Activated CD4-positive, alpha-beta memory T cell treated with anti-CD3 and anti-CD28 coated beads for 36 hours (primary cell): ENCODE data around the gene NCKAP5. TPM values are rescaled to one million over a fixed set of nuclear protein-coding genes. Genes with fewer than 3 reads are reported as not detected.

Source experiments
- CTCF ChIA-PET: fragments of 350-600 bp; sonication (Branson Sonifier 250); formaldehyde crosslinking; loops from one replicate; lab custom pipeline; 2021; ENCODE audit warnings: antibody characterized with exemption, inconsistent platforms; lab: Charles Lee
- POLR2A ChIA-PET: fragments of 350-600 bp; sonication (Branson Sonifier 250); formaldehyde crosslinking; loops from one replicate; lab custom pipeline; 2021; ENCODE audit warnings: antibody characterized with exemption; lab: Charles Lee
- DNase-seq: peaks from one replicate; pipeline ENCODE4 v3.0.0-alpha.2; 2020
- H3K27ac Mint-ChIP-seq: one replicate; pipeline ENCODE4 v1.8.0; 2021; ENCODE audit warnings: mixed read lengths
- H3K27me3 Mint-ChIP-seq: one replicate; pipeline ENCODE4 v1.8.0; 2021; ENCODE audit warnings: mixed read lengths
- H3K36me3 Mint-ChIP-seq: one replicate; pipeline ENCODE4 v1.8.0; 2021; ENCODE audit warnings: mixed read lengths
- H3K4me1 Mint-ChIP-seq: one replicate; pipeline ENCODE4 v1.8.0; 2021; ENCODE audit warnings: low read depth, mixed read lengths
- H3K4me3 Mint-ChIP-seq: one replicate; pipeline ENCODE4 v1.8.0; 2021; ENCODE audit warnings: mild to moderate bottlenecking, mixed read lengths
- H3K9me3 Mint-ChIP-seq: one replicate; pipeline ENCODE4 v1.8.0; 2021; ENCODE audit warnings: mixed read lengths
- intact Hi-C: fragments of 100-400 bp; cut with micrococcal nuclease; formaldehyde crosslinking; loops from one replicate; pipeline ENCODE4 v1.15.1; 2023
- total RNA-seq, 2 experiments: library from RNA; stranded (reverse); gene quantifications; one replicate each; pipeline ENCODE4 v1.2.3, GENCODE V29; 2021

NCKAP5 gene
- total RNA-seq, 2 experiments from 2014 or later: not detected

- CTCF ChIA-PET: no interaction called here
- Mint-ChIP-seq H3K36me3 (no peaks in the 10 kb centered on the region), H3K27me3 (no peaks in the 10 kb centered on the region), H3K27ac (no peak overlapping the region), H3K9me3 (no peaks in the 10 kb centered on the region), H3K4me3 (no peak overlapping the region), H3K4me1 (no peaks in the 10 kb centered on the region)
- intact Hi-C loops: no loop called here
- POLR2A ChIA-PET: no interaction called here
- DNase-seq: no peak
These were observed 810.6 kb downstream of the NCKAP5 start for GRCh38 chr2:132757676-132758075.

DNA sequence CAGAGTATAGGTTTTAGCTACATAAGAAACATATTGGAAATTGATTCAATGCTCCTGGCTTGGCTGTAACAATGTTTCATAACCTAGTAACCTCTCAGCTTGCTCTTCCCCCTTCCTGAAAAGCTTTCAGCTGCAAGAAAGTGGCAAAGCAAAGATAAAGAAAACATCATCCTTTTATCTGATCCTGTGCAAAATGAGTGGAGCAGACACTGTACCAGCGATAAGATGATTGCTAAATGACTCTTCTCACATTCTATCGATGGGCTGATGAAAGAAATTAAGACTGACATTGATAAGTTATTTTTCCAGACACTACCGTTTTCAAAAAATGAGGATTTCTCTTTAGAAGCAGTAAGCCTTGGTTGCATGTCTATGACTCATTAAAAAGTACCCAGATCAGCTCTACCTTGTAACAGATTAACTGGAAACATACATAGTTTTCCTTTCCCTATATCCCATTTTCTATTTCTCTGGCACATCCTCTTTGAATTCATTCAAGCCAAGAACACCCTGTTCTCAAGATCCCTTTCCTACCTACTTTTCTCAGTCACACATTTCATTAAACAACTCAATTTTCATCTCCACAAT, 811.2 kb downstream of the NCKAP5 start:
- CTCF ChIA-PET: no interaction called here
- H3K9me3 Mint-ChIP-seq: no peaks in the 10 kb centered on the region
- no peaks in the 10 kb centered on the region for H3K36me3 Mint-ChIP-seq
- no peak for DNase-seq
- H3K27ac Mint-ChIP-seq: no peak overlapping the region
- no peaks in the 10 kb centered on the region for H3K4me1 Mint-ChIP-seq
- intact Hi-C loops: no loop called here
- no peaks in the 10 kb centered on the region for H3K27me3 Mint-ChIP-seq
- POLR2A ChIA-PET: no interaction called here
- H3K4me3 Mint-ChIP-seq: no peak overlapping the region

DNA sequence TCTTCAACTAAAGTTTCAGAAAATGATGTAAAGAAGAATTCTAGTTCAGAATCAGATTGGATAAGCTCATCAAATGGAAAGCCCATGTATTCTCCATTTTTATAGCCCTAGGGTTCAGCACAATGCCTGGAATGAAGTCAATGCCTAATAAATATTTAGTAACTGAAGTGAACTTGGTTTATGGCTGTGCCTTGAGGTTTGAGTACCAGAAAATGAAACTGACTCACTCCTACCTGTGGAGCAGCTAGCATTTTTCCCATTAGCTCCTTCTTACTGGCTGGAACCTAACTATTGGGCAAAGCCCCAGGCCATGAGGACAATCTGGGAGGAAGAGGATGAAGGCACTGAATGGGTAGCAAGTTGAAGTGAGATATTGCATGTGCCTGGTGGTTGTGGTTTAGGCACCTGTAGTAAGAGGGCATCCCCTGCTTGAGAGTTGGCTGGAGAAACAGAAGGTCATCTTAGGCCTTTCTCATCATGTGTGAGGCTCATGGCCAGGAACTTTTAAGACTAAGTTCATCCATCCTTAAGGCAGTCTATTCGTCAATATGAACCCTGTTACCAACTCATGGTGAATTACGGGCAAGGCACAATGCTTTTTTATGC, 813.3 kb downstream of the NCKAP5 start:
- H3K27me3 Mint-ChIP-seq: no peaks in the 10 kb centered on the region
- H3K4me3 Mint-ChIP-seq: no peak overlapping the region
- peaks cover 3% of the 10 kb centered on the region for H3K9me3 Mint-ChIP-seq
- H3K36me3 Mint-ChIP-seq: no peaks in the 10 kb centered on the region
- CTCF ChIA-PET: no interaction called here
- no peak overlapping the region for H3K27ac Mint-ChIP-seq
- POLR2A ChIA-PET: no interaction called here
- intact Hi-C loops: no loop called here
- DNase-seq: no peak
- H3K4me1 Mint-ChIP-seq: no peaks in the 10 kb centered on the region

DNA sequence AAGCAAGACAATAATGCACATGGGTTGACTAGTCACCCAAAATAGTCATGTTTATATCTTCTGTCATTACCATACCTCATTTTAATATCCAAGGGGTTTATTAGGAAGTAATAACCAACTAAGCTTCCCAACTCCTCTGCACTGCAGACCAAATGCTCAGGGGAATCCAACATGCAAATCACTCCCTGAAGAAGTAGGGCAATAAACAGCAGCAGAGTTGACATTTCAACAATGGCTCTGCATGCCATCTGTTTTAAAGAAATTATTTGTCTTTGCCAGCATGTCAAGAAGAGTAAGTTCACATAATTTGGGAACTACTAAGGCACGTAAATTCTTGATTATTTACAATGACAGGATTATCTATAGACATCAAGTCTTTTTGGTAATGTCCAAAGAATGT, 813.9 kb downstream of the NCKAP5 start:
- Mint-ChIP-seq H3K27ac (no peak overlapping the region), H3K9me3 (peaks cover 3% of the 10 kb centered on the region), H3K4me3 (no peak overlapping the region), H3K27me3 (no peaks in the 10 kb centered on the region), H3K4me1 (no peaks in the 10 kb centered on the region), H3K36me3 (no peaks in the 10 kb centered on the region)
- POLR2A ChIA-PET: no interaction called here
- no peak for DNase-seq
- intact Hi-C loops: no loop called here
- CTCF ChIA-PET: no interaction called here

GRCh38 chr2:132752421-132753206, 815.6 kb downstream of the NCKAP5 start:
- intact Hi-C loops: no loop called here
- ChIA-PET CTCF (no interaction called here), POLR2A (no interaction called here)
- no peak overlapping the region for H3K4me3 Mint-ChIP-seq
- DNase-seq: no peak
- no peaks in the 10 kb centered on the region for H3K27me3 Mint-ChIP-seq
- no peaks in the 10 kb centered on the region for H3K4me1 Mint-ChIP-seq
- peaks cover 3% of the 10 kb centered on the region for H3K9me3 Mint-ChIP-seq
- H3K36me3 Mint-ChIP-seq: no peaks in the 10 kb centered on the region
- H3K27ac Mint-ChIP-seq: no peak overlapping the region

- Mint-ChIP-seq H3K36me3 (no peaks in the 10 kb centered on the region), H3K27ac (no peak overlapping the region), H3K4me3 (no peak overlapping the region), H3K9me3 (peaks cover 3% of the 10 kb centered on the region), H3K27me3 (no peaks in the 10 kb centered on the region), H3K4me1 (no peaks in the 10 kb centered on the region)
- CTCF ChIA-PET: no interaction called here
- intact Hi-C loops: no loop called here
- POLR2A ChIA-PET: no interaction called here
- DNase-seq: no peak
These were observed 816.4 kb downstream of the NCKAP5 start for GRCh38 chr2:132751836-132752235.

DNA sequence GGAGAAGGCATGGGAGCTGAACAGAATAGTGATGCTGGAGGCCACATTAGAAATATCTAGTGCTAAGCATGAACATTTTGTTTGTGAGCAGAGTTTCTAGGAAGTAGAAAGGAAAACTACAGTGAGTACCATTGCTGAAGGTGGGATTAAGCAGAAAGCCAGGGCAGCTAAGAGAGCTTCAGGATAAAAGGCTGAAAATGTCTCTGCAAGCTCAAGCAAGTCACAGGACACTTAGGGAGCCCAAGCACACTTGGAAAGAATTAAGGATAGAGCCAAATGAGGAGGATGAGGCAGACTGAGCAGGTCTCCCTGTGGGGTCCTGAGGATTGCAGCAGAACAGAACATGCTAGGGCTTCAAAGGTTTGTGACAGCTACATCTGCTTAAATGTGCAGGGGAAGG, 817.7 kb downstream of the NCKAP5 start:
- DNase-seq: no peak
- ChIA-PET POLR2A (no interaction called here), CTCF (no interaction called here)
- intact Hi-C loops: no loop called here
- Mint-ChIP-seq H3K4me1 (no peaks in the 10 kb centered on the region), H3K9me3 (peaks cover 3% of the 10 kb centered on the region), H3K4me3 (no peak overlapping the region), H3K36me3 (no peaks in the 10 kb centered on the region), H3K27ac (no peak overlapping the region), H3K27me3 (no peaks in the 10 kb centered on the region)

DNA sequence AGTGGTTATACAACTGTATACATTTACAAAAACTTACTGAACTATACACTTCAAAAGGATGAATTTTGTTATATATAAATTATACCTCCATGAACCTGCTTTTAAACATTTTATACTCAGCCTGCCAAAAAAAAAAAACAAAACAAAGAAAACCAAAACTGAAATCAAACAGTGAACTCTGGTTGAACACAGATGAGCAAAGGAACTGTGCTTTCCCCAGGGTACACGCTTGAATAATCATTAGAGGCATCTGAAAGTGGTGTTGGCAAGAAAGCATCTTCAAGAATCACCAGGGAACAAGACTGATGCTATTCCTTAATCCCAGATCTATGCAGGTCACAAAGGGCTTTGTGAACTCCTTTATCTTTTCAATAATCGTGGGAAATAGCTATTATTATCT, 821.2 kb downstream of the NCKAP5 start:
- intact Hi-C loops: no loop called here
- CTCF ChIA-PET: no interaction called here
- Mint-ChIP-seq H3K27me3 (no peaks in the 10 kb centered on the region), H3K4me1 (no peaks in the 10 kb centered on the region), H3K27ac (no peak overlapping the region), H3K36me3 (no peaks in the 10 kb centered on the region), H3K4me3 (no peak overlapping the region), H3K9me3 (peaks cover 4% of the 10 kb centered on the region)
- no peak for DNase-seq
- POLR2A ChIA-PET: no interaction called here

DNA sequence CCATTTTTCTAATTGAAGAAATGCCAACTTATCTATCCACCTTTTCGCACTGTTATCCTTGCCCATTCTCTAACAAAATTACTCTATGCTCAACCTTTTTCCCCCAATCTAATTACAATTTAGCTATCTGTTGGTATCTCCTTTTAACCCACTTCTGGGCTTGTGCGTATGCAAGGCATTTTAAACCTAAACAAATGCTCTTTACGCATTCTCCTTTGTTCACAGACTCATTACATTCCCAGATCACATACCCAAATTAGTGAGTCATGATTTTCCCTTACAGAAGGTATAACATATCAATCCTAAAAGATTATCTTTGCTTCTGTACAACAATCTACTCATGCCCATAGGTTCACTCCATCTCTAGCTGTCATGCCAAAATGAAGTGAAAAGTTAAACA, 826.5 kb downstream of the NCKAP5 start:
- ChIA-PET POLR2A (no interaction called here), CTCF (no interaction called here)
- H3K4me1 Mint-ChIP-seq: no peaks in the 10 kb centered on the region
- intact Hi-C loops: no loop called here
- no peak for DNase-seq
- H3K27ac Mint-ChIP-seq: no peak overlapping the region
- H3K9me3 Mint-ChIP-seq: peaks cover 2% of the 10 kb centered on the region
- no peaks in the 10 kb centered on the region for H3K36me3 Mint-ChIP-seq
- H3K4me3 Mint-ChIP-seq: no peak overlapping the region
- no peaks in the 10 kb centered on the region for H3K27me3 Mint-ChIP-seq

- Mint-ChIP-seq H3K9me3 (no peaks in the 10 kb centered on the region), H3K27ac (no peak overlapping the region), H3K4me1 (no peaks in the 10 kb centered on the region), H3K4me3 (no peak overlapping the region), H3K36me3 (no peaks in the 10 kb centered on the region), H3K27me3 (no peaks in the 10 kb centered on the region)
- no peak for DNase-seq
- intact Hi-C loops: no loop called here
- ChIA-PET POLR2A (no interaction called here), CTCF (no interaction called here)
These were observed 828.1 kb downstream of the NCKAP5 start for GRCh38 chr2:132740081-132740720.

GRCh38 chr2:132738223-132738622, 830.0 kb downstream of the NCKAP5 start:
- CTCF ChIA-PET: no interaction called here
- no peaks in the 10 kb centered on the region for H3K36me3 Mint-ChIP-seq
- no peak for DNase-seq
- POLR2A ChIA-PET: no interaction called here
- H3K27ac Mint-ChIP-seq: no peak overlapping the region
- no peaks in the 10 kb centered on the region for H3K9me3 Mint-ChIP-seq
- no peaks in the 10 kb centered on the region for H3K27me3 Mint-ChIP-seq
- intact Hi-C loops: no loop called here
- no peak overlapping the region for H3K4me3 Mint-ChIP-seq
- H3K4me1 Mint-ChIP-seq: no peaks in the 10 kb centered on the region

DNA sequence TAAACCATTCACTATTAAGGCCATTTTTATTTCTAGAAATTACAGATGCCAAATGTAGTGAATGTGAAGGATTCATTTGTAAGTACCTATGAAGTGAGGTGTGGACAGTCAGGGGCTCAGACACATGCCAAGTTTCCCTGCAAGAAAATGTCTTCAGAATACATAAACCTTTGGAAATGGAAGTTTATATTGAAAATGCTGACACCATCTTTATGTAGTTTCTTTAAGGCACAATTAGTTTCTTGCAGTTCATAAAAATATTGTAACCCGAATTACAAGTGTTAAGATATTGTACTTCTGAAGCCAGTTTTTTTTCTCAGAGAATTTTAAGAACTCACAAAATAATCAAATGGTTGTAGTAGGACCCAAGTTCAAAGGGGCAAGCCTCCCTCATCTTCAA, 832.2 kb downstream of the NCKAP5 start:
- ChIA-PET CTCF (no interaction called here), POLR2A (no interaction called here)
- DNase-seq: no peak
- Mint-ChIP-seq H3K27me3 (no peaks in the 10 kb centered on the region), H3K4me1 (no peaks in the 10 kb centered on the region), H3K36me3 (no peaks in the 10 kb centered on the region), H3K27ac (no peak overlapping the region), H3K4me3 (no peak overlapping the region), H3K9me3 (peaks cover 4% of the 10 kb centered on the region)
- intact Hi-C loops: no loop called here
